ENCODE data around the gene NTMT2.

GRCh38 chr1:170097449-170097948 lies 48.3 kb upstream of the NTMT2 start:
- TF ChIP-seq EZH2 (IDR thresholded peaks at IDR 0.05; ENCODE audit: insufficient read depth, poor library complexity, severe bottlenecking), result no peak
- TF ChIP-seq EZH2phosphoT487 (IDR thresholded peaks at IDR 0.05; ENCODE audit: insufficient read depth, low read depth), result no peak
